OCI-LY7 (cell line): Measurements from ENCODE around the gene TRIM8. TPM values are rescaled to one million over a fixed set of nuclear protein-coding genes. Genes with fewer than 3 reads are reported as not detected.

ENCODE experiments used
- BruUV-seq: library from RNA; stranded (reverse); fragments of 400-500 nt; replicated peaks from 2 replicates; lab custom pipeline; 2021; lab: Mats Ljungman, UMichigan
- CTCF ChIA-PET: fragments of 300-600 bp; sonication (Branson Sonifier 250); formaldehyde crosslinking; loops from one replicate; lab custom pipeline; 2022; ENCODE audit warnings: antibody characterized with exemption; ENCODE audit not compliant: unreplicated experiment; lab: Charles Lee
- POLR2A ChIA-PET: fragments of 300-600 bp; sonication (Branson Sonifier 250); formaldehyde crosslinking; loops from one replicate; lab custom pipeline; 2022; ENCODE audit warnings: antibody characterized with exemption; lab: Charles Lee
- DNase-seq: peaks from one replicate; pipeline ENCODE4 v3.0.0-alpha.2; 2015; ENCODE audit warnings: low spot score
- H2AFZ ChIP-seq: fragments of 200-600 bp; sonication (generic), shearing (Covaris generic); 2 replicates; pipeline ENCODE4 v1.6.1; 2014; ENCODE audit warnings: mild to moderate bottlenecking, antibody characterized with exemption, low read length, moderate library complexity
- H3K27ac ChIP-seq: fragments of 200-600 bp; sonication (generic); 2 replicates; pipeline ENCODE4 v1.5.1; 2014; ENCODE audit warnings: mixed run types, low read depth, mild to moderate bottlenecking, moderate library complexity, low read length, inconsistent platforms; ENCODE audit not compliant: poor library complexity, severe bottlenecking
- H3K36me3 ChIP-seq: fragments of 200-600 bp; sonication (generic); 2 replicates; pipeline ENCODE4 v1.6.1; 2014; ENCODE audit warnings: mild to moderate bottlenecking, antibody characterized with exemption, low read length, moderate library complexity, mixed read lengths; ENCODE audit not compliant: insufficient read depth
- H3K4me1 ChIP-seq: fragments of 200-600 bp; sonication (generic); 2 replicates; pipeline ENCODE4 v1.5.1; 2014; ENCODE audit warnings: mild to moderate bottlenecking, low read length; ENCODE audit not compliant: insufficient read depth, poor library complexity, severe bottlenecking
- H3K4me2 ChIP-seq: fragments of 200-600 bp; sonication (generic); 2 replicates; pipeline ENCODE4 v1.6.1; 2014; ENCODE audit warnings: mild to moderate bottlenecking, low read length
- H3K4me3 ChIP-seq: fragments of 200-600 bp; sonication (generic); 2 replicates; pipeline ENCODE4 v1.5.1; 2014; ENCODE audit warnings: mild to moderate bottlenecking, low read depth, low read length; ENCODE audit not compliant: poor library complexity, severe bottlenecking
- H3K79me2 ChIP-seq: fragments of 200-600 bp; sonication (generic); 2 replicates; pipeline ENCODE4 v1.6.1; 2016; ENCODE audit warnings: low read depth, mild to moderate bottlenecking, low read length, moderate library complexity, mixed read lengths; ENCODE audit not compliant: insufficient read depth
- H3K9me2 ChIP-seq: fragments of 200-600 bp; sonication (generic); 2 replicates; pipeline ENCODE4 v1.6.1; 2016; ENCODE audit warnings: mild to moderate bottlenecking, low read length, mixed read lengths; ENCODE audit not compliant: insufficient read depth
- H3K9me3 ChIP-seq: fragments of 200-600 bp; sonication (generic); 2 replicates; pipeline ENCODE4 v1.6.1; 2014; ENCODE audit warnings: mild to moderate bottlenecking, mixed run types, low read length, mixed read lengths
- H4K20me1 ChIP-seq: fragments of 200-600 bp; sonication (generic); 2 replicates; pipeline ENCODE4 v1.6.1; 2014; ENCODE audit warnings: mild to moderate bottlenecking, antibody characterized with exemption, low read length, moderate library complexity, mixed read lengths; ENCODE audit not compliant: insufficient read depth
- EZH2phosphoT487 ChIP-seq: fragments of 200-600 bp; sonication (generic); IDR thresholded peaks from 2 replicates; pipeline ENCODE4 v1.6.1; 2018; ENCODE audit warnings: low read depth, borderline replicate concordance, mild to moderate bottlenecking, mixed run types, antibody characterized with exemption, low read length, moderate library complexity, mixed read lengths
- intact Hi-C: fragments of 100-400 bp; cut with micrococcal nuclease; formaldehyde crosslinking; loops from one replicate; pipeline ENCODE4 v1.10.0; 2022; ENCODE audit not compliant: unreplicated experiment
- total RNA-seq, 2 experiments: library from RNA; depleted of rRNA in 1 of 2; stranded (reverse); fragments of >200 nt in 1 of 2; shearing (Covaris generic) in 1 of 2; gene quantifications; 2 replicates each; pipeline ENCODE4 v1.2.3, GENCODE V29; 2014 to 2022
- TF ChIP-seq, protein P1 (sequence below): fragments of 200-600 bp; sonication (generic); conservative IDR thresholded peaks from 2 replicates; pipeline ENCODE4 v1.5.1; 2014; ENCODE audit warnings: mild to moderate bottlenecking, antibody characterized with exemption, low read length, moderate library complexity, mixed read lengths

TRIM8 gene
- total RNA-seq, 2 experiments from 2014 or later, result 54.2 to 92.1 TPM

DNA sequence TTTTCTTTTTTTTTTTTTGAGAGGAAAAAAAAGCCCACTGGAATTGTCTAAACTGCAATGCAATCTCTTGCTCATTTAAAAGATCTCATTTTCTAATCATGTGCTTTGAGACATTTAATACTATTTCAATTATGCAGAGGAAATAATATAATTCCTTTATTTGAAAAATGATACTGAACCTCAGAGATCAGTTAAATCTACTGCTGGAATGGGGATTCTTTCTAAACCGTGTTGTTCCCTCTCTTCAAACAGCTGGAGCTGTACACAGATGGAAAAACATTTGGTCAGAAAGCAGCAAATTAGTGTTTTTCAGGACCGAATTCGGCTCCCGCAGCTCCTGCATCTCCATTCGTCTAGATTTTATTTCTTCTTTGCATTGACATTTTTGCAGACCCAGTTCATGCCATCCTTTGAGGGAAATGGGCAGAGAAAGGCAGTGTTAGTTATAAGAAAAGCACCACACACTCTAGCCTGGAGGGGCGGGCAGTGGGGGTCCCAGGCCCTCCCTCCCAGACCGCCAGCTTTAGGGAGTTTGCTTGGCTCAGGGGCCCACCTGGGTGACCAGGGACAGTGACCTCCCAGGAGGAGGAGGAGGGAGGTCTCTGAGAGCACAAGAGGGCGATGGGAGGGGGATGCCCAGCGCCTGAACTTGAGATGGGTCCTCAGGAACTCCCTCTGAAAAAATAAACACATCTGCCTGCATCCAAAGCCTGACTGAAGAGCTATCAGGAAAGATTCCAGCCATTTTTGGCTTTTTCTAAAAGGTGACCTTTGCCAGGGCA is 32.4 kb downstream of the TRIM8 start:
- BruUV-seq, result no TSS peak
- intact Hi-C loops, result no loop called here

DNA sequence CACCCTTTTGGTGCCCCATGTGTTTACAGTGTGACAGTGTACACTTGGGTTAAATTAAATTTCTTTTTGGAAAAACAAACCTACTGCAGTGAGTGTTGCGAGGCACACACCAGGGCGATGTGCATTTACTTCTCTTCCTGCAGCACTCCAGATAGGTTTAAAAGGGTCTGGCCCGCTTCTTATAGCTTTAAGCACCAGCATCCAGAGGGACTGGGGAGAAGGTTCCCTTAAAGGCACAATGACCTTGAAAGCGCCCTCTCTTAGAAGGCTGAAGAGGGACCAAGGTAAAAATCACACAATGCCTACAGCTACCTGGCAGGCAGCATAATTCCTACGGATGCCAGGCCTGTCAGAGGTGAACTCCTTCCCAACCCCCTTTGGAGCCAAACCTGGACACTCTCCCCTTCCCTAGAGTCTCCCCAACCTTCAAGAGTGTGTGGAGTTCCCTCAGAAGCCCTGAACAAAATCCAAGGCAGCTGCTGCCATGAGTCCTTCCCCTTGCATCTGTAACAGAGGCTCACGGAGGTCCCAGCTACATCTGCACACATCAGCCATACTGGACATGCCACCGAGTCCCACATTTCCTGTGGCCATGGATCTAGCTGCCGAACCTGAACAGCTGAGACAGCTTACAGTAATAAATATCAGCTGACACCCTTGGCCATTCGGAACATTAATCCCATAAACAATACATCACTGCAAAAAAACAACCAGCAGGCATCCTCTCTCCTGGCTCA is 33.2 kb downstream of the TRIM8 start:
- Histone ChIP-seq H3K4me2 (no peak overlapping the region), H3K27ac (no peak overlapping the region), H3K4me3 (no peak overlapping the region), H3K9me3 (no peaks in the 10 kb centered on the region), H2AFZ (no peak overlapping the region), H3K36me3 (peaks cover 17% of the 10 kb centered on the region; the same call in 1 of the 2 replicates), H3K9me2 (no peaks in the 10 kb centered on the region), H3K4me1 (peaks cover 22% of the 10 kb centered on the region), H3K79me2 (no peaks in the 10 kb centered on the region), H4K20me1 (no peaks in the 10 kb centered on the region)
- ChIA-PET CTCF (interaction anchor here (0.6 kb wide), 1 partner anchor 54 kb away, joined by 8 read pairs; no protein-coding TSS in a partner anchor), POLR2A (interaction anchor here (0.6 to 2.5 kb wide), 5 partner anchors 9 to 38 kb away, joined by 3 to 11 read pairs (median 4); no protein-coding TSS in a partner anchor)
- no TSS peak for BruUV-seq
- TF ChIP-seq EZH2phosphoT487, result no peak
- TF ChIP-seq, protein P1, sequence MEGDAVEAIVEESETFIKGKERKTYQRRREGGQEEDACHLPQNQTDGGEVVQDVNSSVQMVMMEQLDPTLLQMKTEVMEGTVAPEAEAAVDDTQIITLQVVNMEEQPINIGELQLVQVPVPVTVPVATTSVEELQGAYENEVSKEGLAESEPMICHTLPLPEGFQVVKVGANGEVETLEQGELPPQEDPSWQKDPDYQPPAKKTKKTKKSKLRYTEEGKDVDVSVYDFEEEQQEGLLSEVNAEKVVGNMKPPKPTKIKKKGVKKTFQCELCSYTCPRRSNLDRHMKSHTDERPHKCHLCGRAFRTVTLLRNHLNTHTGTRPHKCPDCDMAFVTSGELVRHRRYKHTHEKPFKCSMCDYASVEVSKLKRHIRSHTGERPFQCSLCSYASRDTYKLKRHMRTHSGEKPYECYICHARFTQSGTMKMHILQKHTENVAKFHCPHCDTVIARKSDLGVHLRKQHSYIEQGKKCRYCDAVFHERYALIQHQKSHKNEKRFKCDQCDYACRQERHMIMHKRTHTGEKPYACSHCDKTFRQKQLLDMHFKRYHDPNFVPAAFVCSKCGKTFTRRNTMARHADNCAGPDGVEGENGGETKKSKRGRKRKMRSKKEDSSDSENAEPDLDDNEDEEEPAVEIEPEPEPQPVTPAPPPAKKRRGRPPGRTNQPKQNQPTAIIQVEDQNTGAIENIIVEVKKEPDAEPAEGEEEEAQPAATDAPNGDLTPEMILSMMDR, result no peak
- intact Hi-C loops, result loop anchor here (2.0 kb wide), 1 partner anchor 37 kb away; the partner anchor contains the start of genes ARL3 and SFXN2
- DNase-seq, result no peak

More for the DNA sequence above, 32.4 kb downstream of the TRIM8 start:
- H3K79me2 ChIP-seq, result no peaks in the 10 kb centered on the region
- peaks cover 9% of the 10 kb centered on the region; the same call in 1 of the 2 replicates for H3K36me3 ChIP-seq
- POLR2A ChIA-PET, result interaction anchor here (0.6 to 2.5 kb wide), 5 partner anchors 10 to 35 kb away, joined by 3 to 11 read pairs (median 4); no protein-coding TSS in a partner anchor
- H3K9me3 ChIP-seq, result no peaks in the 10 kb centered on the region
- no peak overlapping the region for H3K4me2 ChIP-seq
- no peak overlapping the region for H3K4me3 ChIP-seq
- no peak overlapping the region for H2AFZ ChIP-seq
- no peaks in the 10 kb centered on the region for H4K20me1 ChIP-seq
- H3K27ac ChIP-seq, result no peak overlapping the region
- peaks cover 22% of the 10 kb centered on the region for H3K4me1 ChIP-seq
- CTCF ChIA-PET, result no interaction called here
- no peak for TF ChIP-seq EZH2phosphoT487
- TF ChIP-seq, protein P1, result no peak
- DNase-seq, result no peak
- no peaks in the 10 kb centered on the region for H3K9me2 ChIP-seq
